Stimulated activated effector memory CD8-positive, alpha-beta T cell treated with anti-CD3 and anti-CD28 coated beads, Interleukin-12 subunit alpha, Interleukin-12 subunit beta, amount 100 ng/mL, for 72 hours (primary cell): Measurements from ENCODE around the gene FAM53C.
"Not testable (repeated sequence)": the region's sequence is repeated elsewhere in the genome, so short reads cannot be mapped to it uniquely, and the experiment has no call there.

Experiments
- ATAC-seq: fragments of 150-1000 bp; cut with Tn5 transposase; 2 replicates; pipeline ENCODE4 v1.10.0; 2021
- DNase-seq, 2 donors: peaks; one replicate each; pipeline ENCODE4 v3.0.0; 2021 to 2022; ENCODE audit warnings: low spot score in 2 of 2
- H3K27ac Mint-ChIP-seq: one replicate; pipeline ENCODE4 v1.8.0; 2022; ENCODE audit warnings: mild to moderate bottlenecking, mixed read lengths
- H3K36me3 Mint-ChIP-seq: one replicate; pipeline ENCODE4 v1.8.0; 2022; ENCODE audit warnings: mild to moderate bottlenecking, mixed read lengths
- H3K4me1 Mint-ChIP-seq: one replicate; pipeline ENCODE4 v1.8.0; 2022; ENCODE audit warnings: mixed read lengths
- H3K4me3 Mint-ChIP-seq: one replicate; pipeline ENCODE4 v1.8.0; 2022; ENCODE audit warnings: mild to moderate bottlenecking, mixed read lengths
- H3K9me3 Mint-ChIP-seq: one replicate; pipeline ENCODE4 v1.8.0; 2022; ENCODE audit warnings: mixed read lengths

Gene FAM53C

DNA sequence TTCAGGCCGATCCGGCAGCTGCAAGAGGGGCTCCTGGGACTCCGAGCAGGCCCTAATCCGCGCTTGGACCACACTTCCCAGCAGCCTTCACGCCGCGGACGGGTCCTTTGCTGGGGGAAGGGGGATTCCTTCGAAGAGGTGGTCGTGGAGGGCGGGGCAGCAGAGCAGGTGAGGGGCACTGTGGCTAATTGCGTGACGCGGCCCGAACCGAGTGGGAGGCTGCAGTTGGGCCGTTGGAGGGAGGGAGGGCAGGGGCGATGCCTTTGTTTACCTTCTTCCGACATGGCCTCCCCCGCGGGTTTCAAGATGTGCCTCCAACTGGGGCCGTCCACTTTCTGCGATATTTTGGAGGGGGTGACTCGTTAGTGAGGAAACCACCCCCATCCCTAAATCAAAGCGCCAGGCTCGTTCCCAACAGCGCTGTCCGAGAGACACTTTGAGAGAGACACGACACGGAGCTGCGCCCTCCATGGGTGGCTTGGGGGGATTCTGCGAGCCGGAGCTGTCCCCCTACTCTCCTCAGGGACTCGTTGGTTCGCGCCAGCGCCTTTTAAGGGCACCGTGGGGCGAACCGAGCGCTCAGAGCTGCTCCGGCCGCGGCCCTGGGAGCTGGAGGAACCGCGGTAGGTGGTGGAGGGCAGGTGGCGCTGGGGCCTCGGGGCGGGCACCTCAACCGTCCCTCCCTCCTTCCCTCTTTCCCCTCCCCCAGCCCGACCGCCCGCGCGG is at the start of gene FAM53C:
Gene FAM53C (plus strand): TSS at position 582 of the 726 bp plus-strand sequence. CDS start 3,070 bp downstream, outside the sequence.
- H3K4me1 Mint-ChIP-seq, result peaks cover 41% of the 10 kb centered on the region
- peak; percentile 98 to 99 for DNase-seq
- peak; percentile 93 for ATAC-seq
- H3K9me3 Mint-ChIP-seq, result no peaks in the 10 kb centered on the region
- H3K36me3 Mint-ChIP-seq, result peaks cover 52% of the 10 kb centered on the region
- H3K4me3 Mint-ChIP-seq, result peak within 1 kb of the TSS; percentile 86
- peak within 1 kb of the TSS; percentile 100 for H3K27ac Mint-ChIP-seq

DNA sequence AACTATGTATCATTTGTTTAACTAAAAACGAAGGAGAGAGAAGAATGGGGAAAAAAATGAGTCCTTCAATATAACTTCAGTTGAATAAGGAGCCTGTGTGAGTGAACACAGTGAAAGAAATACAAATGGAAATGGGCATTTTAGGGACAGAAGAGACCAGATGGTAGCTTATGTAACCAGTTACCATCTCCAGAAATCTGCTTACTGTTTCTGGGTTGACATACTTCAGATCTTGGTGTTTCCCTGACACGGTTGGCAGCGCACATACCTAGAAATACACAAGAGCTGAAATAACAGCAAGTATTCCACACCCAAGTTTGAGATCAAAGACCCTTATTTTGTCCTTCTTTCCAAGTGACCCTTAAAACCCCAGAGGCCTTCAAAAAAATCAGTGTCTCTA is 48.8 kb upstream of the FAM53C start:
- no peaks in the 10 kb centered on the region for H3K4me1 Mint-ChIP-seq

DNA sequence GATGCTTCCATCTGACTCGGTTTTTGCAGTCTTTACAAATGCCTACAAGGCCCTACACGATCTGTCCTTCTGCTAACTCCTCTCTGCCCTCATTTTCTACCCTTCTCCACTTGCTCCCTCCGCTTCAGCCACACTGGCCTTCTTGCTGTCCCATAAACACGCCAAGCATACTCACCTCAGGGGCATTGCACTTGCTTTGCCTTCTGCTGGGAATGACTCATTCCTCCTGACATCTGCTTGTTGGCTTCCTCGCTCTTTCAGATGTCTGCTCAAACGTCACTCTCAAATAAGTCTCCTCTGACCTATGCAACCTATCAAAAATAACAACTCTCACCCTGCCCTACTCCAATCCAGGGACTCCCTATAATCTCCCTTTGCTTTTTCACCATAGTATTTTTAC is 34.7 kb upstream of the FAM53C start:
- Mint-ChIP-seq H3K4me1 (no peaks in the 10 kb centered on the region), H3K36me3 (no peaks in the 10 kb centered on the region), H3K9me3 (no peaks in the 10 kb centered on the region), H3K27ac (no peak overlapping the region), H3K4me3 (no peak overlapping the region)
- ATAC-seq (no peak), DNase-seq (no peak)

More for the DNA sequence above, 48.8 kb upstream of the FAM53C start:
- Mint-ChIP-seq H3K27ac (no peak overlapping the region), H3K9me3 (no peaks in the 10 kb centered on the region), H3K36me3 (peaks cover 4% of the 10 kb centered on the region), H3K4me3 (no peak overlapping the region)
- DNase-seq (no peak), ATAC-seq (no peak)

DNA sequence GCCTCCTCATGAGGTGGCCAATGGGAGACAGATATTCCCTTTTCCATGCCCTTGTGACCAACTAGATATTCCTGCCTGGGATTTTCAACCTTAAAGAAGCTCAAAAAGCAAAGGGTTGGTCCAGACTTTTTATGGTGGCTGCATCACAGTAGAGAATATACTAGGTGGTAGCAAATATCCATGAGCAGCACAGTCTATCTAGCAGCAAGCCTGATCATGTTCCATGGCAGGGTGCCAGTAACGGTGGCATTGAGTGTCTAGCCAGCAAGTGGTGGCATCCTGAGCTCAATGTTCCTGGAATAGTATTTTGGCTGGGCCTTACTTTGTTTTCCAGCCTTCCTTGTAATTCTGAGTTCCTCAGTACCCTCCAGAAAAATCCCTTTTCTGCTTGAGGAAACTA is 32.3 kb upstream of the FAM53C start:
- no peaks in the 10 kb centered on the region for H3K9me3 Mint-ChIP-seq

DNA sequence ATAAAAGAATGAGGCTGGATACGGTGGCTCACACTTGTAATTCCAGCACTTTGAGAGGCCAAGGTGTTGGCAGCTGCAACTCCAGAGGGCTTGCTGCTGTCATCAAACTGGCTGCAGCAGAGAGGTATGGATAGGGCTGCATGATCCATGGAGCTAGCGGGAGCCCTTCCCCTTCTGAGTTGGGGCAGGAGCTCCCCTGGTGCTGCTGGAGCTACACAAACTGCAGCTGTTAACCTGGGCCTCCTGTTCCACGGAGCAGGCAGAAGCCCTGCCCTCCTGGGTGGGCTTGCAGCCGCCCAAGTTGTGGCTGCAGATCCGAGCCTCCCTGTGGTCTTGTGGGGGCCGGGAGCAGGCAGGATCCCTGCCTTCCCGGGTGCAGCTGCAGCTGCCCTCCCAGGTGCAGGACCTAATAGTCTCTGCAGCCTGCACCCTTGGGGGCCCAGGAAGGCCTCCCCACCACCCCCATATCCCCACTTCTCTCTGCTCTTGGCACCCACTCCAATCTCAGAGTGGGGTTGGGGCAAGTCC is 22.3 kb upstream of the FAM53C start:
- DNase-seq, result no peak
- ATAC-seq, result no peak
- H3K9me3 Mint-ChIP-seq, result no peaks in the 10 kb centered on the region
- no peak overlapping the region for H3K27ac Mint-ChIP-seq
- H3K4me1 Mint-ChIP-seq, result no peaks in the 10 kb centered on the region
- H3K36me3 Mint-ChIP-seq, result no peaks in the 10 kb centered on the region
- H3K4me3 Mint-ChIP-seq, result no peak overlapping the region

More for the DNA sequence above, 32.3 kb upstream of the FAM53C start:
- ATAC-seq, result no peak
- no peak overlapping the region for H3K27ac Mint-ChIP-seq
- no peaks in the 10 kb centered on the region for H3K4me1 Mint-ChIP-seq
- no peak for DNase-seq
- H3K36me3 Mint-ChIP-seq, result no peaks in the 10 kb centered on the region
- no peak overlapping the region for H3K4me3 Mint-ChIP-seq

DNA sequence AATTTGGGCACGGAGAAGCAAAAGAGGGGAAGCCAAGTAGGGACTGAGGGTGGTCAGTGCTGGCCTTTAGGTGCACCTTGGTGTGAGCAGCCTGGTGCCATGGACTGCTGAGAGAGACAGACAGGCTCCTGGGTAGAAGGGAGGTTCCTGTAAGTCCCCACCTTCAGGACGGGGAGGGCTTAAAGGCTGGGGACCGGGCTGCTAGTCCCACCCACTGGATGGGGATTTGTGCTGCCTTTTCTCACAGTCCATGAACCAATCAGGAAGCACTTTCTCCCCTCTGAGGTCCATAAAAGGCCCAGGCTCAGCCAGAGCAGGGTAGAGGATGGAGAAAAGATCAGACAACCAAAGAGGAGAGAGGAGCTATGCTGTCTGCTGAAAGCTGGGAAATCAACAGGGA is 21.7 kb upstream of the FAM53C start:
- Mint-ChIP-seq H3K9me3 (no peaks in the 10 kb centered on the region), H3K27ac (no peak overlapping the region), H3K4me1 (no peaks in the 10 kb centered on the region), H3K36me3 (no peaks in the 10 kb centered on the region), H3K4me3 (no peak overlapping the region)
- ATAC-seq, result no peak
- no peak for DNase-seq

DNA sequence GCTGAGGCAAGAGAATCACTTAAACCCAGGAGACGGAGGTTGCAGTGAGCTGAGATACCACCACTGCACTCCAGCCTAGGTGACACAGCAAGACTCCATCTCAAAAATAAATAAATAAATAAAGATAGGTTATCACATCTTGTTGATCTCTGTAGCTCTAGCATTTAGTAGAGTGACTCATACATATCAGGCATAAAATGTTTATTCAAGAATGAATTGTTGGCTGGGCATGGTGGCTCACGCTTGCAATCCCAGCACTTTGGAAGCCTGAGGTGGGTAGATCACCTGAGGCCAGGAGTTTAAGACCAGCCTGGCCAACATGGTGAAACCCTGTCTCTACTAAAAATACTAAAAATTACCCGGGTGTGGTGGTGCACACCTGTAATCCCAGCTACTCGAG is 19.9 kb upstream of the FAM53C start:
- H3K4me3 Mint-ChIP-seq, H3K4me1 Mint-ChIP-seq, ATAC-seq, H3K36me3 Mint-ChIP-seq, DNase-seq, H3K9me3 Mint-ChIP-seq, H3K27ac Mint-ChIP-seq: not testable (repeated sequence)

DNA sequence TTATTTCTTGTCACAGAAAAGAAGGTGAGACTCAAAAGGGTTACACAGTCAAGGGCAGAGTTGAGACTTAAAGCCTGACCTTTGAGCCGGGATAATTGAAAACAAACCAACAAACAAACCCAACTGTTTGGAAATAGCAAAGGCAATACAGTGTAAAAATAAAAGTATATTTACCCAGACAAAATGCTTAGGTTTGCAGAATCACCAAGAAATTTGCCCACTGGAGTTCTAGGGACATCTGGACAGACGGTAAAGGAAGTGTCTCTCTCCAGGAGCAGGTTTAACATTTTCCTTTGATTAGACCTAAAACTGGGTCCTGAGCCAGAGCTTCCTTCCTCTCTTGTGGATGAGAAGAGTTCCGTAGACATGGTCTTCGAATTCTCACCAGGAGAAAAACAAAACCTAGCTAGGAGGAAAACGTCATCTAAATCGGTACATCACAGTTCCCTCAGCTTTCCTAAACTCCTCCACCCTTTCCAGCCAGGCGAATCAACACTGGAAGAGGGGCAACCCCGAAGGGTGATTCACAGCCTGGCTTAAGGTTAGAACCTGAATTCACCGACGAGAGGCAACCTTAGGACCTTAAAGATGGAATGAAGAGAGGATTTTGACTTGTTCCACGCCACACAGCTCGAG is 7.1 kb upstream of the FAM53C start:
- H3K4me1 Mint-ChIP-seq, result peaks cover 21% of the 10 kb centered on the region
- H3K27ac Mint-ChIP-seq, result peak overlapping the region; percentile 80
- ATAC-seq, result no peak
- no peaks in the 10 kb centered on the region for H3K36me3 Mint-ChIP-seq
- peak overlapping the region; percentile 83 for H3K4me3 Mint-ChIP-seq
- no peaks in the 10 kb centered on the region for H3K9me3 Mint-ChIP-seq
- DNase-seq, result no peak

DNA sequence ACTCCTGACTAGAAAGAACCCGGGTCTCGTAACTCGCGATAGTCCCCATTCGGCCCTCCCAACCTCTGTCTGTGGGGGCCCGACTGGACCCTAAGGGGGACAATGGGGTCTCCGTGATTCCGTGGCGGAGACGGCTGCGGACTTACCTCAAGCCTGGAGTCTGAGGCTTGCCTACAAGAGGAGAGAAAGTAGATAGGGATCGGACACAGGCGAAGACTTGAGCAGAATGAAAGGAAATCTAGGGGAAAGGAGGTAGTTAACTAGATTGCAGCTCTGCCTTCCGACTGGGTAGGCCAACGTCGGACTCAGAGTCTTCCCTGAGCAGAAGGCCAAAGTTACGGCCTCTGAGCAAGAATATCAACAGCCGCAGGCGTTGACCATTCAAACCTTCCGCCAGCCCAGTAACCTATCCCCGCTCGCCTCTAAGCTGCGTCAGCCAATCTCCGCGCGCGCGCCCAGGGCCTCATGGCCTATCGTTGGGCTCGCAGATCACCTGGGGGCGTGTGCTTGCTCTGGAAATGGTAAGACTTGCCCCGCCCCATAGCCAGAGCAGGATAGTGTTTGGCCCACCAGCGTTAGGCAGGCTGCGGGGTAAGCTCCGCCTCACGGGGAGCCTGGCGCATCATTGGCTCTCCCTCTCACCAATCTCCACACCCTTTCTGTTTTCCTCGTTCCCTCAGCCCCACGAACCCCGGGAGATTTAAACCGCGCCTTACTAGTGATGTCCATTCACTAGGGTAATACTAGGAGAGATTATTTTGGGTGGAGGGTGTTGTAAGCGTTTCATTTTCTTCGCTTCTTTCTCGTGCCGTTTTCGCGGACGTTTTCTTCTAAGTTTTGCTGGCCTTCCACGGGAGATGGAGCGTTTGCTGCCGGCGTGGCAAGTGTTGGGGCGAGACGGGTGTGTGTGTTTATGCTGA is 6.4 kb upstream of the FAM53C start, which contains the start of gene CDC25C:
Gene CDC25C (minus strand): TSS at position 356 of the 920 bp plus-strand sequence. CDS start 624 bp downstream, outside the sequence.
- Mint-ChIP-seq H3K36me3 (no peaks in the 10 kb centered on the region), H3K9me3 (no peaks in the 10 kb centered on the region), H3K4me3 (peak within 1 kb of the TSS; percentile 83), H3K4me1 (peaks cover 21% of the 10 kb centered on the region), H3K27ac (peak within 1 kb of the TSS; percentile 80)
- peak; percentile 83 to 96 for DNase-seq
- peak; percentile 100 for ATAC-seq

DNA sequence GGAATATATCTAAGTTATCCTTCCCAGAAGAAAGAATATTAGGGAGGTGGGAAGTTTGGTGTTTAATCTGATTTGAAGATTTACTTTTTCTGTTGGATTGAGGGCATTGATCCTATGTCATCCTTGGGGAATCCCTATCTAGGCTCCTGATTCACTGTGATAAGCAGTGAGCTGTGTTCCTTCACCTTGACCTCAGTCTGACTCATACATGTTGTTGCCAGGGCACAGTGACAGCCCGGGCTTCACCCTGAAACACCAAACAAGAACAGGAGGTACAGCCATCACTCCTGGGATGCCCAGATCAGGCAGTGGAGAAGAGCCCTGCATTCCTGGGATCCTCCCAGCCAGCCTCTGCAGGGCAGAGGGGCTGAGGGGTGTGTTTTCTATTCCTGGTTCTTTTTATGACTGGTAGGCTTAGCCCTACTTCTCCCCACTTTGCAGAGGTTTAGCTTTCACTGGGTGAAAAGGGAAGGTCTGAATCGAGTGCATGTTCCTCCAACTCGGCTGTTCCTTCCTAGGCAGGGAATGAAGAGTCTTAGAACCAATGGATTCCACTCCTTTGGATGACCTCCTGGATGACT is 3.1 kb upstream of the FAM53C start:
- H3K4me1 Mint-ChIP-seq, result peaks cover 44% of the 10 kb centered on the region
- H3K9me3 Mint-ChIP-seq, result no peaks in the 10 kb centered on the region
- ATAC-seq (no peak), DNase-seq (no peak)
- H3K27ac Mint-ChIP-seq, result no peak overlapping the region
- H3K36me3 Mint-ChIP-seq, result peaks cover 30% of the 10 kb centered on the region
- H3K4me3 Mint-ChIP-seq, result no peak overlapping the region

DNA sequence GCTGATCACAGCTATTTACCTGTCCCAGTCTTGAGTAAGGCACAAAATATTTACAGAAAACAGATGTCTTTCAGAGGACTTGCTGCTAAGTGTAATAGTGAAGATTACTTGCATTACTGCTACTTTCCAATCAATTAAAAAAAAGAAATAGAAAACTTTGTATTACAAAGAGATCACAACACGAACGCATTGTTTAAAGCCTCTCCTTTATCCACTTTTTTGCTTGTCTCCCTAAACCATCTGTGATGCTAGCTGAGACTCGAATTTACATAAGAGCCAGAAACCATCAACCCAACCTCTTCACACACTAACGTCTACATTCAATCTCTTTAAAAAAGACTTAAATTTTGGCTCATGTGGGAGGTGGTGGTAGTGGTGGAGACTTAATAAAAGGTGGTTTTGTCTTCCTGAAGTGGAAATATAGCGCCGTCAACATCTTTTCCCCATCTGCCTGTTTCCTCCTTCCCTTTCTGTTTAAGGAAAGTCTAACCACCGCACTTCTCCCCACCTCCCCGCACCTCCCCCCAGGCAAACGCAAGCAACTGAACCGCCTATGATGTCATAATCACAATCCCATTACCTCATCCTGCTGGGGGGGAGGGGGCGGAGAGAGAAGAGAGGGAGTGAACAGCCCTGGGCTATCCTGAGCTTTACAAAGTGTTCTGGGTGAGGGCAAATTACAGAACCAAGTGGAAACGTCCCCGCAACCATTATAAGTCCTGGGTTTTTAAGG is 948 bp upstream of the FAM53C start:
- Mint-ChIP-seq H3K27ac (peak overlapping the region; percentile 100), H3K36me3 (peaks cover 45% of the 10 kb centered on the region), H3K4me1 (peaks cover 44% of the 10 kb centered on the region), H3K9me3 (no peaks in the 10 kb centered on the region), H3K4me3 (peak overlapping the region; percentile 86)
- ATAC-seq (peak; percentile 46), DNase-seq (no peak)

DNA sequence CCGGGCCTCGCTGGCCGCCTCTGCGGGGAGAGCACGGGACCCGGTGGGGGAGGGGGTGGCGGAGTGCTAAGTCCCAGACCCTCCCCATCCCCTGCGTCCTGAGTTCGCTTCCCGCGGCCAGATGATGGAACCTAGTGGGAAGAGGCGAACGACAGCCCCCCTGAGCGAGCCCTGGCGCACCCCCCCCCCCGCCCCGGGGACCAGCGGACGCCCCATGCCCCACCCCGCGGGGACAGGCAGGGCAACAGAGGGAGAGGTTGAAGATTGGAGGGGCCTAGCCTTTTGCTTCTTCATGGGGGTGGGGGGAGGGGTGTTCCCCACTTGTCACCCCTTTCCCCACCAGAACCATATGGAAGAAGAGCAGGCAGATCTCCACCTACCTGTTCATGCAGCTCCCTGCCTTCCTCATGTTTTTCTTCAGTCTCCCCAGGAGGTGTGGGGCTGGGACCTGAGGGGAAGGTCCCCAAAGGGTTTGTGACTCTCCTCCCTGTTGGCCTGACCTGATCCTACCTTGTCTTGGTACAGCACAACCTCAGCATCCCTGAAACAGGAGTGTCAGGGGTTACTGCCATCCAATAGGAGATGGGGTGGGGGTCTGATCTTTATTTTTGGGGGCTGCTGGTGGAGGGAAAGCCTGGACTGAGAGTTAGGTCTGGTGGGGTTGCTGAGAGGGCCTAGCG is 485 bp downstream of the FAM53C start:
- peak overlapping the region; percentile 100 for H3K27ac Mint-ChIP-seq
- H3K4me3 Mint-ChIP-seq, result peak overlapping the region; percentile 86
- DNase-seq (peak in 1 of 2 donors; percentile 59), ATAC-seq (peak; percentile 4)
- H3K36me3 Mint-ChIP-seq, result peaks cover 60% of the 10 kb centered on the region
- no peaks in the 10 kb centered on the region for H3K9me3 Mint-ChIP-seq
- peaks cover 41% of the 10 kb centered on the region for H3K4me1 Mint-ChIP-seq

DNA sequence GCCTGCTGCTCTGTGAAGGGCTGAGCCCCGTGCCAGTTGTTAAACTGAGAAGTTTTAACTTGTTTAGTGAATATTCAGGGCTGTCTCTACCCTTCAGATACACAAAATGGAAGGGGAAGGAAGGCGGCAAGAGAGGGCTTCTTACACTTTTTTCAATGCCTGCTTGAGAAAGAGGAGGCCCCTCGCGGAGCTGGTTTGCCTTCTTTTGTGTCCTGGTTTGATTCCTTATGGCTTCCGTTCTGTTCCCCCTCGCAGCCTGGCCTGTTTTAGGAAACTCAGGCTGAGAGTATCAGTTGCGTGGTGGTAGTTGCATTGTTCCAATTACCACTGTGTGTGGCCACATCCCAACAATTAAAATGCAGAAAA is 1.0 kb downstream of the FAM53C start:
- peak overlapping the region; percentile 100 for H3K27ac Mint-ChIP-seq
- H3K4me1 Mint-ChIP-seq, result peaks cover 41% of the 10 kb centered on the region
- peaks cover 65% of the 10 kb centered on the region for H3K36me3 Mint-ChIP-seq
- DNase-seq (no peak), ATAC-seq (no peak)
- peak overlapping the region; percentile 86 for H3K4me3 Mint-ChIP-seq
- no peaks in the 10 kb centered on the region for H3K9me3 Mint-ChIP-seq

DNA sequence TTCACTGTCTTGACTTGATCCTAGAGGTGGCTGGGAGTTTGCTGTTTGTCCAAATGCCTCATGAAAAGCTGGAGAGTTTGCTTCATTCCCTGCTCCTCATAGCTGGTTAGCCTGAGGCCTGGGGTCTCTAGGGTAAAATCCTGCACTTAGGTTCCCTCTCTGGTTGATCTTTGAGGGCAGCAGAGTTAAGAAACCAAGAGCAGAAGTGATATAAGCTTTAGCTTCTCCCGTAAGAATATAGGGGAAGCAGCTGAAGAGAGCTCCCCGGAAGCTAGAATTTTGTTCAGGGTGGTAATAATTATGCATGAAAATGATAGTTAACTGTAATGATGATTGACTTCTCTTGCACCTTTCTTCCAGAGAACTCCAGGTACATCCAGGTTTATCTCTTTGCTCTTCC is 1.4 kb downstream of the FAM53C start:
- Mint-ChIP-seq H3K36me3 (peaks cover 69% of the 10 kb centered on the region), H3K4me3 (peak overlapping the region; percentile 86), H3K4me1 (peaks cover 41% of the 10 kb centered on the region), H3K9me3 (no peaks in the 10 kb centered on the region), H3K27ac (peak overlapping the region; percentile 100)
- ATAC-seq (no peak), DNase-seq (no peak)
